Upper lobe of left lung (tissue), 6 donors: ENCODE measurements around the gene HOXA10. TPM values are rescaled to one million over a fixed set of nuclear protein-coding genes. Genes with fewer than 3 reads are reported as not detected.

Source experiments
- ATAC-seq, 2 donors: fragments of 200-7000 bp; cut with Tn5 transposase; one replicate each; pipeline ENCODE4 v1.9.1; 2022; ENCODE audit warnings: mild to moderate bottlenecking in 2 of 2, moderate library complexity in 2 of 2; ENCODE audit not compliant: low FRiP score in 2 of 2
- DNase-seq, 2 donors: peaks; one replicate each; pipeline ENCODE4 v3.0.0-alpha.2; 2019 to 2020
- H3K27ac ChIP-seq, 4 donors: fragments of 200-600 bp; sonication (generic); one replicate each; pipeline ENCODE4 v1.5.1; 2016 to 2019
- H3K27me3 ChIP-seq, 4 donors: fragments of 200-600 bp; sonication (generic); one replicate each; pipeline ENCODE4 v1.5.1; 2017 to 2019
- H3K36me3 ChIP-seq, 4 donors: fragments of 200-600 bp; sonication (generic); one replicate each; pipeline ENCODE4 v1.5.1; 2016 to 2019
- H3K4me1 ChIP-seq, 4 donors: fragments of 200-600 bp; sonication (generic); one replicate each; pipeline ENCODE4 v1.5.1; 2018 to 2019
- H3K4me3 ChIP-seq, 4 donors: fragments of 200-600 bp; sonication (generic); one replicate each; pipeline ENCODE4 v1.5.1; 2017 to 2019; ENCODE audit warnings: mild to moderate bottlenecking in 2 of 4, moderate library complexity in 1 of 4
- H3K9me3 ChIP-seq, 4 donors: fragments of 200-600 bp; sonication (generic); one replicate each; pipeline ENCODE4 v1.5.1; 2018 to 2019
- EP300 ChIP-seq, 4 donors: sonication (generic); formaldehyde crosslinking; IDR thresholded peaks; one replicate each; pipeline ENCODE4 v1.5.1; 2017; ENCODE audit warnings: antibody characterized with exemption in 4 of 4, control low read depth in 2 of 4
- POLR2A ChIP-seq, 4 donors: fragments of 450-650 bp; IDR thresholded peaks; one replicate each; pipeline ENCODE4 v1.5.1; 2016 to 2017; ENCODE audit warnings: antibody characterized with exemption in 4 of 4, mild to moderate bottlenecking in 2 of 4
- POLR2AphosphoS5 ChIP-seq, 2 donors: sonication (generic); formaldehyde crosslinking; IDR thresholded peaks; one replicate each; pipeline ENCODE4 v1.5.1; 2017; ENCODE audit warnings: antibody characterized with exemption in 2 of 2
- WGBS, 2 donors: methylation state at CpG; one replicate each; pipeline ENCODE4 v1.1.5; 2017 to 2018; 5-methylcytosine and 5-hydroxymethylcytosine counted together
- total RNA-seq, 6 donors: library from RNA; depleted of rRNA in 4 of 6; stranded (reverse); fragments of >200 nt in 4 of 6; gene quantifications; one replicate each; pipeline versions ENCODE4 v1.1.0 to v1.2.1, GENCODE V29; 2016 to 2021
- TF ChIP-seq, protein P1 (sequence below), 6 experiments: fragments of 450-650 bp in 4 of 6; fragments of 200-600 bp in 2 of 6; sonication (generic) in 2 of 6; IDR thresholded peaks; one replicate each; pipeline ENCODE4 v1.5.1; 2016 to 2019; ENCODE audit warnings: antibody characterized with exemption in 6 of 6
- donor health status: DM: no; HTN: no; CAD: no; lungs with moderate emphysema.
- donor health status: DM: no; HTN: yes; CAD: no; lungs with severe emphysema.

HOXA10 gene
- total RNA-seq, 6 donors from 2014 or later, result 0.15 to 0.24 TPM; not detected in 4

DNA sequence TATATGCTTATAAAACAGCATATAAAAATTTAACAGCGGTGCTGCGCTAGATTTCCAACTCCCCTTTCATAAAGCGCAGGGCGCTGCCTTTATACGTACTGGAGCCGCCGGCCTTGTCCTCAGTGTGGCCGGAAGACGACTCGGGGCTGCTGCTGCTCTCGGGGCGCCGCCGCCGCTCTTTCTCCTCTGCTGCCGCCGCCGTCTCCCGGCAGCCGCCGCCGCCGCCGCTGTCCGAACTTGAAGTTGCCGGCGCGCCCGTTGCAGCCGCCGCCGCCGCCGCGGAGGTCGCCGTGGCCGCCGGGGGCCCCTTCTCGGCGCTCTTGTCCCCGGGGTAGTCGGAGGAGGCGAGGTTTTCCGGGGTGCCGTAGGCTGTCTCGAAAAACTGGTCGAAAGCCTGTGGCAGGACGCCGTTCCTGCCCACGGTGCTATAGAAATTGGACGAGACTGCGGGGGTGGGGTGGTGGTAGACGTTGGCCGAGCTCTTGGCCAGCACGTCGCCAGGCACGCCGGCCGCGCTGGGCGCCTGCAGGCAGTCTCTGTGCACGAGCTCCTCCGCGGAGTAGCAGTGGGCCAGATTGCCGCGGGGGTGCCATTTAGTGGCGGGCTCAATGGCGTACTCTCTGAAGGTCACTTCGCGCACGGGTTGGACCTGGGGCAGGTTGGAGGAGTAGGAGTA, 10.4 kb upstream of the HOXA10 start:
- Histone ChIP-seq H3K27me3 (peaks cover 3 to 91% (median 69%) of the 10 kb centered on the region in 4 donors), H3K36me3 (no peaks in the 10 kb centered on the region), H3K27ac (no peak overlapping the region), H3K4me1 (peaks cover 45 to 57% (median 47%) of the 10 kb centered on the region in 4 donors), H3K9me3 (no peaks in the 10 kb centered on the region), H3K4me3 (peak overlapping the region in 3 of 4 donors; percentile 21 to 43 (median 40))
- ATAC-seq, result peak in 1 of 2 donors; percentile 26
- WGBS, 2 donors, result 5 to 6% methylated on average over 21 to 38 of the region's 72 CpGs
- peak in 1 of 2 donors; percentile 89 for DNase-seq
- TF ChIP-seq, protein P1, sequence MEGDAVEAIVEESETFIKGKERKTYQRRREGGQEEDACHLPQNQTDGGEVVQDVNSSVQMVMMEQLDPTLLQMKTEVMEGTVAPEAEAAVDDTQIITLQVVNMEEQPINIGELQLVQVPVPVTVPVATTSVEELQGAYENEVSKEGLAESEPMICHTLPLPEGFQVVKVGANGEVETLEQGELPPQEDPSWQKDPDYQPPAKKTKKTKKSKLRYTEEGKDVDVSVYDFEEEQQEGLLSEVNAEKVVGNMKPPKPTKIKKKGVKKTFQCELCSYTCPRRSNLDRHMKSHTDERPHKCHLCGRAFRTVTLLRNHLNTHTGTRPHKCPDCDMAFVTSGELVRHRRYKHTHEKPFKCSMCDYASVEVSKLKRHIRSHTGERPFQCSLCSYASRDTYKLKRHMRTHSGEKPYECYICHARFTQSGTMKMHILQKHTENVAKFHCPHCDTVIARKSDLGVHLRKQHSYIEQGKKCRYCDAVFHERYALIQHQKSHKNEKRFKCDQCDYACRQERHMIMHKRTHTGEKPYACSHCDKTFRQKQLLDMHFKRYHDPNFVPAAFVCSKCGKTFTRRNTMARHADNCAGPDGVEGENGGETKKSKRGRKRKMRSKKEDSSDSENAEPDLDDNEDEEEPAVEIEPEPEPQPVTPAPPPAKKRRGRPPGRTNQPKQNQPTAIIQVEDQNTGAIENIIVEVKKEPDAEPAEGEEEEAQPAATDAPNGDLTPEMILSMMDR (IDR thresholded peaks at IDR 0.05), result no peak
- TF ChIP-seq EP300 (IDR thresholded peaks at IDR 0.05), result no peak
- TF ChIP-seq POLR2AphosphoS5 (IDR thresholded peaks at IDR 0.05), result no peak
- TF ChIP-seq POLR2A (IDR thresholded peaks at IDR 0.05), result no peak

DNA sequence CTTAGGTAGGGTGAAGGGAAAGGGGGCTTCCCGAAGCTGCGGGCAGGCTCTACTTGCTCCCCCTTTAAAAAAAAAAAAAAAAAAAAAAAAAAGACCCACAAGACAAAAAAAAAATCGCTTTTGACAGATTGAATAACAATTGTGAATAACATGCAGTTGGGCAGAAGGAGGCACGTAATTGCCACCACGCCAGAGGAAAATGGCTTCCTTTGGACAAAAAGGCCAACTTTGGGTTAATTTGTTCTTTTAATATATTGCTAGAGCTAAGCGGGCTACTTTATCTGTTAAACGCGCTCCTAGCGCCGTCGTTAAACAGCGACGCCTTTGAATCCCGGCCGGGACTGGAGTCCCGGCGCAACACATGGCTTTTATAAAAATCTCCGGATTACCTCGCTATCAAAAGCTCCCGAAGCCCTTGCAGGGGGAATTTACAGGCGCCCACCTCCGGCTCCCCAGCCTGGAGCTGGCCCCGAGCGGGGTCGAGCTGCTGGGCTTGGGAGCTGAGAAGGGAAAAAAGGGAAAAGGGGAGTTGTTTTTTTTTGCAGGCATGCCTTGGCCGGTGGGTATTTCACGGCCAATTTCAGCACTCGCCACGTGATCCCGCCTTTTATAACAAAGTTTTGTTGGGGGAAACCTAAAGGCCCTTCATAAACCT, 9.7 kb upstream of the HOXA10 start:
- peak overlapping the region in 3 of 4 donors; percentile 21 to 43 (median 40) for H3K4me3 ChIP-seq
- 5 to 10% methylated on average over 30 of the region's 30 CpGs for WGBS, 2 donors
- no peaks in the 10 kb centered on the region for H3K36me3 ChIP-seq
- TF ChIP-seq EP300 (IDR thresholded peaks at IDR 0.05) (no peak), POLR2AphosphoS5 (IDR thresholded peaks at IDR 0.05) (no peak), POLR2A (IDR thresholded peaks at IDR 0.05) (no peak)
- TF ChIP-seq, protein P1 (IDR thresholded peaks at IDR 0.05), result no peak
- no peaks in the 10 kb centered on the region for H3K9me3 ChIP-seq
- H3K27ac ChIP-seq, result no peak overlapping the region
- ATAC-seq, result no peak
- H3K4me1 ChIP-seq, result peaks cover 42 to 54% (median 42%) of the 10 kb centered on the region in 4 donors
- H3K27me3 ChIP-seq, result peaks cover 3 to 91% (median 66%) of the 10 kb centered on the region in 4 donors
- no peak for DNase-seq

DNA sequence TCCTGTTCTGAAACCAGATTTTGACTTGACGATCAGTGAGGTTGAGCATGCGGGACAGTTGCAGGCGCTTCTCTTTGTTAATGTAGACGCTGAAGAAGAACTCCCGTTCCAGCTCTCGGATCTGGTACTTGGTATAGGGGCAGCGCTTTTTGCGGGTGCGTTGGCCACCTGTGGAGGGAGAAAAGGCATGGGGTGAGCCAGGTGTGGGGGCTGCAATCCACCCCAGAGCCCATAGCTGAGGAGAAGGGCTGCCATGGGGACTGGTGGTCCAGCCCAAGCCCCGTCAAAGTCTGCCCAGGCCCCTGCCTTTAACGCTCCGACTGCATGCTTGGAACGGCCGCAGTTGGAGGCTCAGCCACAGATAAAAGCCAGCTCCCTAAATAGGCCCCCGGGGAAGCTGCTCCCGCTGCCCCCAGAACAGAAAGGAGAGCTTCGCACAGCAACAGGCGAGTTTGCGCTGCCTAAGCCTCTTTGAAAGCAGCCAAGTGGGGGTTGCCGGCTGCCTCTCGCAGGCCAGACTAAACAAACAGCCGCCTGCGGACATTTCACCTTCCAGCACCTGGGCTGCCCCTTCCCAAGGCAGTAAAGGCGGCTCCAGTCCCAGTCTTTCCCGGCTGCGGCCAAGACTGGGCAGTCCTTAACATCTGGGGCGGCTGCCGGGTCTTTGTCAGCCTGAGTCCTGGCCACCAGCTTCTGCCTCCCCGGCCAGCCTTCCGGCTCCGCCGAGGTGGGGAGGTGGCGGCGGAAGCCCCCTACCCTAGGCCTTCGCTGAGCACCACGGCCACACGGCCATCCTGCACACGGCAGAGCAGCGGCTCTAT, 9.0 kb upstream of the HOXA10 start:
- Histone ChIP-seq H3K27me3 (peaks cover 0 to 91% (median 61%) of the 10 kb centered on the region in 4 donors), H3K4me1 (peaks cover 35 to 46% (median 35%) of the 10 kb centered on the region in 4 donors), H3K9me3 (no peaks in the 10 kb centered on the region), H3K27ac (no peak overlapping the region), H3K4me3 (no peak overlapping the region), H3K36me3 (no peaks in the 10 kb centered on the region)
- no peak for TF ChIP-seq POLR2A (IDR thresholded peaks at IDR 0.05)
- no peak for TF ChIP-seq POLR2AphosphoS5 (IDR thresholded peaks at IDR 0.05)
- ATAC-seq (no peak), DNase-seq (peak in 1 of 2 donors; percentile 52)
- WGBS, 2 donors, result 13 to 18% methylated on average over 19 to 39 of the region's 39 CpGs

DNA sequence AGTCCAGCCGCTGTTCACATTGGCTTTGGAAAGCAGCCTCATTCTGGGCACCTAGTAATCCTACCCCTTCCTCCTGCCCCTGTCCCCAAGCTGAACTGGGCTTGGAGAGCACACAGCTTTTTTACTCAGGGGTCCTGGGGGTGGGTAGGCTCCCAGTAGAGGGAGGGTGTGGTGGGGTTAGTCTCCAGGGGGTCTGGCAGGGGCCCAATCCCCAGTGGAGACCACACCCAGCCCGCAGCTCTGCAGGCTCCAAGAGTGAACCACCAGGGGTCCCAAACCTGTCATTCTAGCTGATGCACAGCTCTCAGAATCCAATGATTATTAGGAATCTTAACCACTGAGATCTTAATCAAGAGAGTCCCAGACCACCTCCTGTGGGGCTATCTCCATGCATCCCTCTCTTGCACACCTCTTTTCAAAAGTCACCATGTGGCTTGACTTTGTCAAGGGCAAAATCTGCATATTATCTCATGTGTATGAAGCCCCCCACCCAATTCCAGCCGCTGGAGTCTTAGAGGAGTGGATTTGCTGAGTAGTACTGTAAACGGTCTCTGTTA, 8.2 kb upstream of the HOXA10 start:
- 21 to 32% methylated on average over 4 of the region's 4 CpGs for WGBS, 2 donors
- DNase-seq (no peak), ATAC-seq (no peak)
- H3K4me1 ChIP-seq, result peaks cover 29 to 41% (median 31%) of the 10 kb centered on the region in 4 donors
- H3K9me3 ChIP-seq, result no peaks in the 10 kb centered on the region
- no peak overlapping the region for H3K27ac ChIP-seq
- TF ChIP-seq POLR2A (IDR thresholded peaks at IDR 0.05) (no peak), EP300 (IDR thresholded peaks at IDR 0.05) (no peak), POLR2AphosphoS5 (IDR thresholded peaks at IDR 0.05) (no peak)
- TF ChIP-seq, protein P1 (IDR thresholded peaks at IDR 0.05), result no peak
- H3K4me3 ChIP-seq, result no peak overlapping the region
- no peaks in the 10 kb centered on the region for H3K36me3 ChIP-seq
- peaks cover 0 to 90% (median 56%) of the 10 kb centered on the region in 4 donors for H3K27me3 ChIP-seq
